Measurements from ENCODE around the gene CLOCK.

- TF ChIP-seq CTCF (IDR thresholded peaks at IDR 0.05) = no peak
- no peak for TF ChIP-seq POLR2A (IDR thresholded peaks at IDR 0.05)
- TF ChIP-seq POLR2AphosphoS5 (IDR thresholded peaks at IDR 0.05) = no peak
Measured at GRCh38 chr4:55395218-55395528, 151.5 kb downstream of the CLOCK start.
